ENCODE measurements around the gene AP5S1.

AP5S1 gene

GRCh38 chr20:3781153-3781910, 39.0 kb upstream of the AP5S1 start, which contains the start of gene SPEF1:
Gene SPEF1 (minus strand): TSS chr20:3781448. CDS start chr20:3781287, 161 bp downstream.
- peak; percentile 63 for TF ChIP-seq CTCF (conservative IDR thresholded peaks at IDR 0.05; ENCODE audit: low read length)
- DNase-seq (ENCODE audit: low read depth) = peak; percentile 92
- peak within 1 kb of the TSS; percentile 59 for H3K4me3 ChIP-seq (ENCODE audit: low read length)

- no peak for TF ChIP-seq CTCF (conservative IDR thresholded peaks at IDR 0.05; ENCODE audit: low read length)
- DNase-seq (ENCODE audit: low read depth) = no peak
- no peak overlapping the region for H3K4me3 ChIP-seq (ENCODE audit: low read length)
Measured at GRCh38 chr20:3782597-3782996, 37.8 kb upstream of the AP5S1 start.

- TF ChIP-seq CTCF (conservative IDR thresholded peaks at IDR 0.05; ENCODE audit: low read length) = no peak
- no peak for DNase-seq (ENCODE audit: low read depth)
- H3K4me3 ChIP-seq (ENCODE audit: low read length) = no peak overlapping the region
Measured at GRCh38 chr20:3783068-3783489, 37.3 kb upstream of the AP5S1 start.

- no peak overlapping the region; the same call in 1 of the 2 replicates for H3K4me3 ChIP-seq (ENCODE audit: low read length)
- no peak for TF ChIP-seq CTCF (conservative IDR thresholded peaks at IDR 0.05; ENCODE audit: low read length)
- DNase-seq (ENCODE audit: low read depth) = no peak
Measured at GRCh38 chr20:3783511-3784195, 36.7 kb upstream of the AP5S1 start.

- TF ChIP-seq CTCF (conservative IDR thresholded peaks at IDR 0.05; ENCODE audit: low read length) = no peak
- H3K4me3 ChIP-seq (ENCODE audit: low read length) = peak overlapping the region; percentile 80
- no peak for DNase-seq (ENCODE audit: low read depth)
Measured at GRCh38 chr20:3784216-3784853, 36.0 kb upstream of the AP5S1 start.

- no peak for DNase-seq (ENCODE audit: low read depth)
- peak overlapping the region; percentile 80 for H3K4me3 ChIP-seq (ENCODE audit: low read length)
- TF ChIP-seq CTCF (conservative IDR thresholded peaks at IDR 0.05; ENCODE audit: low read length) = no peak
Measured at GRCh38 chr20:3784863-3785239, 35.5 kb upstream of the AP5S1 start.

Data from AG10803 (cell line).